Activated CD8-positive, alpha-beta memory T cell treated with anti-CD3 and anti-CD28 coated beads, Interleukin-2, amount 50 U/mL, for 1 hour (primary cell): ENCODE measurements around the gene ATG2B.

Experiments
- DNase-seq: peaks from one replicate; pipeline ENCODE4 v3.0.0-alpha.2; 2020; ENCODE audit errors: extremely low read depth

ATG2B gene

DNA sequence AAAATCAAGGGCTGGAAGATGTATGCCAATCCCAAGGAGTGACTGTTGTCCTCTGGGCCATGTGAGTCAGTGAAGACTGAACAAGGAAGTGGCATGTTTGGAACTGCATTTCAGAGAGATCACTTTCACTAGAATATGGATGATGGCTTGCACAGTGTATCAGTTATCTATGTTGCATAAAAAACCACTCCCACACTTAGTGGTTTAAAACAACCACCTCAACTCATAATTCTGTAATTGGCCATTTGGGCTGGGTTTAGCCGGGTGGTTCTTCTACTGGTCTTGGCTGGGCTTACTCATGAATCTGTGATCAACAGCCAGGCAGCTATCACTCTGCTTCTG is 91.7 kb downstream of the ATG2B start:
- no peak for DNase-seq

GRCh38 chr14:96270565-96271420 is 92.3 kb downstream of the ATG2B start:
- DNase-seq, result no peak

DNA sequence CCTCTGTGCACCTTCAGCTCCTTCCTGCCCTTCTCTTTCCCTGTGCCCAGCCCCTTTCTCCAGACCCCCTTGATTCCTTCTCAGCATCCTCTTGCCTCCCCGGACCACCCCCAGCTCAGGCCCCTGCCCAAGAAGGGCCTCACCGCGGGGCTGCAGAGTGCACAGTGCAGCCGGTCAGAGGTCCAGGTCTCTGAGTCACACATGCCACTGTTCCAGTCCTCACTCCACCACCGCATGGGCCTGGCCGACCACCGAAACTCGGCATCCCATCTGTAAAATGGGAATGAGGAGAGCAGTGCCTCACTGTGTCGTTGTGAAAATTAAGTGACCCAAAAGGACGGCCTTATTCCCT is 93.8 kb downstream of the ATG2B start:
- DNase-seq, result no peak

GRCh38 chr14:96268431-96269358 is 94.4 kb downstream of the ATG2B start:
- no peak for DNase-seq

- DNase-seq, result no peak
These were observed 95.2 kb downstream of the ATG2B start for GRCh38 chr14:96267916-96268315.

- no peak for DNase-seq
These were observed 95.8 kb downstream of the ATG2B start for GRCh38 chr14:96267336-96267735.

- DNase-seq, result no peak
These were observed 97.6 kb downstream of the ATG2B start for GRCh38 chr14:96265383-96266095.

- no peak for DNase-seq
These were observed 98.3 kb downstream of the ATG2B start for GRCh38 chr14:96264853-96265252.

DNA sequence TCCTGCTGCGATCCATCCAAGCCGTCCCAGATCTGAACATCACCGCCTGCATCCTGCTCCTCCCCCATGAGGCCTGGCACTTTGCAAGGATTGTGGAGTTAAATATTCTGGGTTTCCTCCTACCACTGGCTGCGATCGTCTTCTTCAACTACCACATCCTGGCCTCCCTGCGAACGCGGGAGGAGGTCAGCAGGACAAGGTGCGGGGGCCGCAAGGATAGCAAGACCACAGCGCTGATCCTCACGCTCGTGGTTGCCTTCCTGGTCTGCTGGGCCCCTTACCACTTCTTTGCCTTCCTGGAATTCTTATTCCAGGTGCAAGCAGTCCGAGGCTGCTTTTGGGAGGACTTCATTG is 99.0 kb downstream of the ATG2B start:
- DNase-seq, result no peak

DNA sequence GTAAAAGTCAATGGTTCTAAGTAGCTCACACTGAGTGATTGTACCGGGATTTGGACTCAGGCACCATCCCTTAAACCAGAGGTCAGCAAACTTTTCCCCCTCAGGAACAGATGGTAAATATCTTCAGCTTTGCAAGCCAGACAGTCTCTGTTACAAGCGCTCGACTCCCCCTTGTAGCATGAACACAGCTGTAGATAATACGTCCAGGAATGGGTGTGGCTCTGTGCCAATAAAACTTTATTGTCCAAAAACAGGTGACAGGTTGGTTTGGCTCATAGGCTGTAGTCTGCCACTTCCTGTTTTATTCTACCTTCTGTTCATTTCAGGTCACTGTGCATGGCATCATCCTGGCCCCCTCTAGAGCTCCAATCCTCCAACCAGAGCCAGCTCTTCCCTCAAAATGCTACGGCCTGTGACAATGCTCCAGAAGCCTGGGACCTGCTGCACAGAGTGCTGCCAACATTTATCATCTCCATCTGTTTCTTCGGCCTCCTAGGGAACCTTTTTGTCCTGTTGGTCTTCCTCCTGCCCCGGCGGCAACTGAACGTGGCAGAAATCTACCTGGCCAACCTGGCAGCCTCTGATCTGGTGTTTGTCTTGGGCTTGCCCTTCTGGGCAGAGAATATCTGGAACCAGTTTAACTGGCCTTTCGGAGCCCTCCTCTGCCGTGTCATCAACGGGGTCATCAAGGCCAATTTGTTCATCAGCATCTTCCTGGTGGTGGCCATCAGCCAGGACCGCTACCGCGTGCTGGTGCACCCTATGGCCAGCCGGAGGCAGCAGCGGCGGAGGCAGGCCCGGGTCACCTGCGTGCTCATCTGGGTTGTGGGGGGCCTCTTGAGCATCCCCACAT is 99.6 kb downstream of the ATG2B start:
- no peak for DNase-seq

GRCh38 chr14:96261772-96262655 is 101.1 kb downstream of the ATG2B start:
- DNase-seq, result no peak

- no peak for DNase-seq
These were observed 102.1 kb downstream of the ATG2B start for GRCh38 chr14:96261053-96261452.

DNA sequence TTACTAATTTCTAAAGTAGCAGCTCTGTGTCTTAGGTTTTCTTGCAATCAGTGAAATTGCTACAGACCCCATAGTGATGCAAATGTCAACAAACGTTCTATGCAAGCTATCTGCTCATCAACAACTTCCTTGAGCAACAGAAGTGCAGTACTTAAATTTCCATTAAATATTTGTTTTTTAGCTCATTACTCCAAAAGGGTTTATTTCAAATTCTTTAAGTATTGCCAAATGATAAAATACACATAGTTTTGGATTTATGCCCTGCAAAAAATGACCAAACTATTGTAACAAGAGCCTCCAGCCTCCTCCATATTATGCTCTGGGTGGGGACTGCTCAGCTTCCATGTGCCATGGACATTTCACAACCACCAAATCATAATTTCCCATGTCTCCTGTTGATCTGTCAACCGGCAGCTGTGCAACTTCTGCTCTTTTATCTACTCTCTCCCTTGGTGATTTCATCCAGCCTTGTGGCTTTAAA is 102.8 kb downstream of the ATG2B start:
- no peak for DNase-seq

GRCh38 chr14:96257900-96258299 is 105.2 kb downstream of the ATG2B start:
- no peak for DNase-seq

- no peak for DNase-seq
These were observed 106.1 kb downstream of the ATG2B start for GRCh38 chr14:96257056-96257455.

DNA sequence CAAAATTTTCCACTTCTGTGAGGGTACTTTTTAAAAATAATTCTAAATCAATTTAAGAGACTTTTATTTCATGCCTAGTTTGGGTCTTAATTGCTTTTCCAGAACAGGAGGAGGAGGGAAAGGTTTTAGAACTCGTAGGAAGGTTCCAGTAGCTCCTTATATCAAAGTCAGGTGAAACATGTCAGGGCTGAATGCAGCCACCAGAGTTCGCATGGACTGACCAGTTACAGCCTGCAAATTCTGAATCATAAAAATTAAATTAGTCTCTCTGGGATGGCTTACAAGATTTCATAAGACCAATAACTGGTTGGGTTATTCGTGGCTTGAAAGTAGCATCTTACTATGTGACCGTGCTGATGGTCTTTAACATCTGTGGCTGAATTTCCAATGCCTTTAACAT is 106.7 kb downstream of the ATG2B start:
- DNase-seq, result no peak

- DNase-seq, result no peak
These were observed 107.4 kb downstream of the ATG2B start, which contains the start of gene BDKRB1 for GRCh38 chr14:96255501-96256366. TSS of gene BDKRB1 (plus strand) at chr14:96256210. CDS start at chr14:96263683, 7,473 bp downstream.

DNA sequence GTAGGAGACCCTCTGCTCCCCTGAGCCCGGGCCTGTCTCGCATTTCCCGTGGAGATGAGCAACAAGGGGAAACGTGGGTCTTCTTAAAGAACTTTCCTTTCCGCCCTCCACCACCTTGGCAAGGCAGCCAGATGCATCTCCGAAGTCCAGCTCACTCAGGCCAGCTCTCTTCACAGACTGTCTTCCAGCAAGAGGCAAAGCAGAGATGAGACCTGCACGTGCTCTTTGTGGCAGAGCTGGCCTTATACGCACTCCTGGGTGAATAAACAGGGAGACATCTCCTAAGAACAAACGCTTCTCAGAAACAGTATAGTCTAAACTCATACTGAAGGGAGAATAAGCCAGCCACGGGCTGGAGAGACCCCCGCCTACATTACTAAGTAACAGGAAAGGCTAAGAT is 108.5 kb downstream of the ATG2B start:
- DNase-seq, result no peak

GRCh38 chr14:96252999-96253539 is 110.1 kb downstream of the ATG2B start:
- DNase-seq, result no peak
